Liver (tissue), 9 donors: ENCODE measurements around the gene SERTAD1. TPM values are rescaled to one million over a fixed set of nuclear protein-coding genes. Genes with fewer than 3 reads are reported as not detected.

Experiments used
- DNase-seq: peaks from one replicate; pipeline ENCODE4 v3.0.0-alpha.2; 2017; ENCODE audit warnings: low spot score
- H3K27ac ChIP-seq, 2 donors: one replicate each; pipeline ENCODE4 v1.7.0; 2013; ENCODE audit warnings: inconsistent platforms in 2 of 2, low read length in 2 of 2, control low read depth in 1 of 2, low read depth in 1 of 2, mild to moderate bottlenecking in 1 of 2
- H3K27me3 ChIP-seq, 4 donors: one replicate each; pipeline versions ENCODE4 v1.6.1 to v1.7.0; 2013; ENCODE audit warnings: low read length in 3 of 4, inconsistent platforms in 1 of 4, mild to moderate bottlenecking in 1 of 4, moderate library complexity in 1 of 4; ENCODE audit not compliant: control insufficient read depth in 4 of 4, insufficient read depth in 4 of 4
- H3K36me3 ChIP-seq, 4 donors: one replicate each; pipeline versions ENCODE4 v1.6.1 to v1.7.0; 2013; ENCODE audit warnings: low read length in 3 of 4, mild to moderate bottlenecking in 3 of 4, low read depth in 1 of 4, moderate library complexity in 1 of 4; ENCODE audit not compliant: control insufficient read depth in 4 of 4, insufficient read depth in 3 of 4
- H3K4me1 ChIP-seq, 4 donors: one replicate each; pipeline versions ENCODE4 v1.6.1 to v1.7.0; 2013; ENCODE audit warnings: low read length in 3 of 4, mild to moderate bottlenecking in 3 of 4, moderate library complexity in 1 of 4; ENCODE audit not compliant: control insufficient read depth in 4 of 4, insufficient read depth in 4 of 4
- H3K4me3 ChIP-seq, 3 donors: one replicate each; pipeline versions ENCODE4 v1.6.1 to v1.7.0; 2013; ENCODE audit warnings: low read length in 3 of 3, control low read depth in 1 of 3, low read depth in 1 of 3, mild to moderate bottlenecking in 1 of 3
- H3K9ac ChIP-seq, 2 donors: one replicate each; pipeline ENCODE4 v1.7.0; 2013; ENCODE audit warnings: low read length in 2 of 2, mild to moderate bottlenecking in 2 of 2, moderate library complexity in 2 of 2, control low read depth in 1 of 2, low read depth in 1 of 2
- H3K9me3 ChIP-seq, 4 donors: one replicate each; pipeline versions ENCODE4 v1.6.1 to v1.7.0; 2013; ENCODE audit warnings: low read length in 3 of 4; ENCODE audit not compliant: control insufficient read depth in 4 of 4
- ATF3 ChIP-seq: IDR thresholded peaks from 2 replicates; pipeline ENCODE4 v1.6.1; 2016; ENCODE audit warnings: antibody characterized with exemption
- EGR1 ChIP-seq, 2 donors: IDR thresholded peaks; 2 replicates each; pipeline ENCODE4 v1.6.1; 2016 to 2018; ENCODE audit warnings: antibody characterized with exemption in 2 of 2, low read depth in 2 of 2
- FOXA2 ChIP-seq: IDR thresholded peaks from 2 replicates; pipeline ENCODE4 v1.6.1; 2016; ENCODE audit warnings: antibody characterized with exemption
- GABPA ChIP-seq, 2 donors: IDR thresholded peaks in 1 of 2; conservative IDR thresholded peaks in 1 of 2; 2 replicates each; pipeline ENCODE4 v1.6.1; 2016; ENCODE audit warnings: antibody characterized with exemption in 2 of 2, mild to moderate bottlenecking in 1 of 2, moderate library complexity in 1 of 2
- HNF4A ChIP-seq, 2 donors: conservative IDR thresholded peaks; 2 replicates each; pipeline ENCODE4 v1.6.1; 2016; ENCODE audit warnings: antibody characterized with exemption in 2 of 2, mild to moderate bottlenecking in 2 of 2
- HNF4G ChIP-seq: IDR thresholded peaks from 2 replicates; pipeline ENCODE4 v1.6.1; 2016; ENCODE audit warnings: antibody characterized with exemption
- JUND ChIP-seq, 2 donors: IDR thresholded peaks; 2 replicates each; pipeline ENCODE4 v1.6.1; 2016; ENCODE audit warnings: antibody characterized with exemption in 2 of 2
- NR2F2 ChIP-seq: IDR thresholded peaks from 2 replicates; pipeline ENCODE4 v1.6.1; 2016; ENCODE audit warnings: antibody characterized with exemption
- RAD21 ChIP-seq, 2 donors: IDR thresholded peaks; 2 replicates each; pipeline ENCODE4 v1.6.1; 2016; ENCODE audit warnings: antibody characterized with exemption in 2 of 2, mild to moderate bottlenecking in 2 of 2
- RXRA ChIP-seq, 2 donors: IDR thresholded peaks; 2 replicates each; pipeline ENCODE4 v1.6.1; 2017 to 2018; ENCODE audit warnings: antibody characterized with exemption in 2 of 2, mild to moderate bottlenecking in 1 of 2
- SP1 ChIP-seq: IDR thresholded peaks from 2 replicates; pipeline ENCODE4 v1.6.1; 2018; ENCODE audit warnings: antibody characterized with exemption, mild to moderate bottlenecking
- TAF1 ChIP-seq: conservative IDR thresholded peaks from 2 replicates; pipeline ENCODE4 v1.6.1; 2016; ENCODE audit warnings: antibody characterized with exemption, mild to moderate bottlenecking
- YY1 ChIP-seq: IDR thresholded peaks from 2 replicates; pipeline ENCODE4 v1.6.1; 2016; ENCODE audit warnings: antibody characterized with exemption, mild to moderate bottlenecking
- ZBTB33 ChIP-seq: IDR thresholded peaks from 2 replicates; pipeline ENCODE4 v1.6.1; 2016; ENCODE audit warnings: antibody characterized with exemption
- WGBS: extraction: QIAGEN DNeasy Blood & Tissue Kit; methylation state at CpG from one replicate; pipeline ENCODE4 v1.1.7; 2013; 5-methylcytosine and 5-hydroxymethylcytosine counted together
- polyA plus RNA-seq, 2 donors: library from polyadenylated mRNA; stranded (reverse) in 1 of 2; unstranded in 1 of 2; fragments of 200-250 nt in 1 of 2; fragments of >200 nt in 1 of 2; fragmentation: Nextera tagmentation in 1 of 2; extraction: Ambion mirVana in 1 of 2; gene quantifications; one replicate each; pipeline versions ENCODE4 v1.2.1 to v1.2.3, GENCODE V29; 2013 to 2015
- total RNA-seq, 2 donors: library from RNA; depleted of rRNA; stranded (reverse); fragments of >200 nt; gene quantifications; one replicate each; pipeline ENCODE4 v1.2.3, GENCODE V29; 2014
- TF ChIP-seq, protein P1 (sequence below): IDR thresholded peaks from 2 replicates; pipeline ENCODE4 v1.6.1; 2016; ENCODE audit warnings: antibody characterized with exemption
- TF ChIP-seq, protein P2 (sequence below): fragments of 150-350 bp; IDR thresholded peaks from 2 replicates; pipeline ENCODE4 v1.5.1; 2017; ENCODE audit warnings: improper control_type of control experiment, low read depth, low read length; ENCODE audit not compliant: missing input control
- TF ChIP-seq, protein P3 (sequence below): IDR thresholded peaks from 2 replicates; pipeline ENCODE4 v1.6.1; 2016; ENCODE audit warnings: antibody characterized with exemption, mild to moderate bottlenecking
- donor health status: healthy.
- donor health status: healthy.
- donor health status: healthy.
- donor health status: healthy.
- donor health status: healthy.

SERTAD1 gene
- total and polyA plus RNA-seq, 4 donors = 3.6 to 6.8 (median 4.9) TPM

DNA sequence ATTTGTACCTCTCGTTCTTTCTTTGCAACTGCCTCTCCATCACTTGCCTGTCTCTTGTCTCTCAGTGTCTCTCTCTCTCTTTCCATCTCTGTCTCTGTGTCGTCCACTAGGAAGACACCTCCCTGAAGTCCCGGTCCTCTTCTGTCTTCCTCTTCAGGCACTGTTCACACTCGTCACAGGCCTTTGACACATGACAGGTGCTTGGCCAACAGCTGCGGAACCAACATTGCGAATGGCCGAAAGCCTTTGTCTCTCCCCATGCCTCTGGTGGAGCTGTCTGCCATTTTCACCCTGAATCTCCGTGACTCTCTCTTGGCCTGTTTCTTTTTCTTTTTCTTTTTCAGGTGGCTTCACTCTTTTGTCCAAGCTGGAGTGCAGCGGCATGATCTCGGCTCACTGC lies 38.6 kb downstream of the SERTAD1 start:
- H3K4me1 ChIP-seq = no peaks in the 10 kb centered on the region
- WGBS = 95% methylated on average over 10 of the region's 10 CpGs
- no peaks in the 10 kb centered on the region for H3K9me3 ChIP-seq
- no peaks in the 10 kb centered on the region for H3K27me3 ChIP-seq
- H3K27ac ChIP-seq = no peak overlapping the region
- no peak for TF ChIP-seq EGR1 (IDR thresholded peaks at IDR 0.05; ENCODE audit: low read depth in 2 of 2)
- TF ChIP-seq, protein P1, sequence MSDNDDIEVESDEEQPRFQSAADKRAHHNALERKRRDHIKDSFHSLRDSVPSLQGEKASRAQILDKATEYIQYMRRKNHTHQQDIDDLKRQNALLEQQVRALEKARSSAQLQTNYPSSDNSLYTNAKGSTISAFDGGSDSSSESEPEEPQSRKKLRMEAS = no peak
- no peak for TF ChIP-seq GABPA (IDR thresholded peaks at IDR 0.05 in 1 of 2, conservative IDR thresholded peaks at IDR 0.05 in 1 of 2)
- H3K9ac ChIP-seq = no peak overlapping the region
- DNase-seq = no peak
- no peak overlapping the region for H3K4me3 ChIP-seq
- no peaks in the 10 kb centered on the region for H3K36me3 ChIP-seq

DNA sequence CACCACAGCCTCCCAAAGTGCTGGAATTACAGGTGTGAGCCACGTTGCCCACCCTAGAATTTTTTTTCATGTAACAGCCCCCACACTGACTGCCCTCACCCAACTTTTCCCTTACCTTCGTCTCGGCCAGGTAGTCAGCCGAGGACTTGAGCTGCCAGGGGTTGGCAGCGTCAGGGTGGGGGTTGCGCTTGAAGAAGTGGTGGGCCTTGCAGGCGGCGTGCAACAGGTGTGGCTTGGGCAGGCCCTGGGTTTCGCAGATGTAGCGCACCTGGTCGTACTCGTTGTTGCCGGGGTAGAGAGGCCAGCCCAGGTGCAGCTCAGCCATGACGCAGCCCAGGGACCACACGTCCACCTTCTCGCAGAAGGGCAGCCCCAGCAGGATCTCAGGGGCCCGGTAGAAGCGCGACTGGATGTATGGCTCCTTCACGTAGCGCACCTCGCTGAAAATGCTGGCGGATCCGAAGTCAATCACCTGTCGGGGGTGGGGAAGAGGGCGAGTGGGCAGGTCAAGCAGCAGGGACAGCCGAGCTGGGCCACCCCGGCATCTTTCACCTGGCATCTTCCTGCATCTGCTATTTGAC lies 42.0 kb downstream of the SERTAD1 start:
- H3K36me3 ChIP-seq = peaks cover 0 to 5% (median 1%) of the 10 kb centered on the region in 4 donors
- WGBS = 83% methylated on average over 28 of the region's 28 CpGs
- no peak overlapping the region for H3K27ac ChIP-seq
- no peaks in the 10 kb centered on the region for H3K9me3 ChIP-seq
- H3K27me3 ChIP-seq = no peaks in the 10 kb centered on the region
- no peak overlapping the region for H3K9ac ChIP-seq
- no peak for TF ChIP-seq NR2F2
- no peak for TF ChIP-seq GABPA (IDR thresholded peaks at IDR 0.05 in 1 of 2, conservative IDR thresholded peaks at IDR 0.05 in 1 of 2)
- TF ChIP-seq RXRA (IDR thresholded peaks at IDR 0.05) = no peak
- TF ChIP-seq ZBTB33 = no peak
- DNase-seq = no peak
- H3K4me1 ChIP-seq = no peaks in the 10 kb centered on the region
- no peak overlapping the region for H3K4me3 ChIP-seq

DNA sequence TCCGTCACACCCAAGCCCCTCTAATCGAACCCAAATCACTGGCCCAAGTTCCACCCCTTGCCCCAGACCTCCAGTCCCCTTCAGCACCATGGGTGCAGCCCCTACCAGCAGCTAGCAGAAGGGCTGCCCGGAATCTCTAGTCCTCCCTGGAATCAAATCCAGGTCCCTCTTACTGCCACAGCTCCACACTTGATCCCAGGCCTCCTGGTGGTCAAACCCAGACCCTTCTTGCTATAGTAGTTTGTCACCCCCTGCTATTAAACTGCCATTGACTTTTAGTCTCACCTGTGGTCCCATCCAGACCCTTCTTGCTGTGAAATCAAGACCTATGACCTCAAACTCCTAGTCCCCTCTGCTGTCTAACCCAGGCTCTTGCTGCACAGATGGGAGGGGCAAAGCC lies 44.5 kb downstream of the SERTAD1 start:
- Histone ChIP-seq H3K4me1 (no peaks in the 10 kb centered on the region), H3K9me3 (no peaks in the 10 kb centered on the region), H3K27me3 (no peaks in the 10 kb centered on the region), H3K36me3 (peaks cover 0 to 21% (median 7%) of the 10 kb centered on the region in 4 donors), H3K9ac (no peak overlapping the region), H3K27ac (no peak overlapping the region), H3K4me3 (no peak overlapping the region)
- no peak for DNase-seq
- TF ChIP-seq HNF4G = no peak
- no peak for TF ChIP-seq SP1
- TF ChIP-seq HNF4A (conservative IDR thresholded peaks at IDR 0.05) = no peak
- no peak for TF ChIP-seq RXRA (IDR thresholded peaks at IDR 0.05)
- no peak for TF ChIP-seq ZBTB33
- TF ChIP-seq, protein P2, sequence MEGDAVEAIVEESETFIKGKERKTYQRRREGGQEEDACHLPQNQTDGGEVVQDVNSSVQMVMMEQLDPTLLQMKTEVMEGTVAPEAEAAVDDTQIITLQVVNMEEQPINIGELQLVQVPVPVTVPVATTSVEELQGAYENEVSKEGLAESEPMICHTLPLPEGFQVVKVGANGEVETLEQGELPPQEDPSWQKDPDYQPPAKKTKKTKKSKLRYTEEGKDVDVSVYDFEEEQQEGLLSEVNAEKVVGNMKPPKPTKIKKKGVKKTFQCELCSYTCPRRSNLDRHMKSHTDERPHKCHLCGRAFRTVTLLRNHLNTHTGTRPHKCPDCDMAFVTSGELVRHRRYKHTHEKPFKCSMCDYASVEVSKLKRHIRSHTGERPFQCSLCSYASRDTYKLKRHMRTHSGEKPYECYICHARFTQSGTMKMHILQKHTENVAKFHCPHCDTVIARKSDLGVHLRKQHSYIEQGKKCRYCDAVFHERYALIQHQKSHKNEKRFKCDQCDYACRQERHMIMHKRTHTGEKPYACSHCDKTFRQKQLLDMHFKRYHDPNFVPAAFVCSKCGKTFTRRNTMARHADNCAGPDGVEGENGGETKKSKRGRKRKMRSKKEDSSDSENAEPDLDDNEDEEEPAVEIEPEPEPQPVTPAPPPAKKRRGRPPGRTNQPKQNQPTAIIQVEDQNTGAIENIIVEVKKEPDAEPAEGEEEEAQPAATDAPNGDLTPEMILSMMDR = no peak
- TF ChIP-seq JUND (IDR thresholded peaks at IDR 0.05) = no peak
- no peak for TF ChIP-seq RAD21 (IDR thresholded peaks at IDR 0.05)
- TF ChIP-seq, protein P1 = no peak
- TF ChIP-seq, protein P3, sequence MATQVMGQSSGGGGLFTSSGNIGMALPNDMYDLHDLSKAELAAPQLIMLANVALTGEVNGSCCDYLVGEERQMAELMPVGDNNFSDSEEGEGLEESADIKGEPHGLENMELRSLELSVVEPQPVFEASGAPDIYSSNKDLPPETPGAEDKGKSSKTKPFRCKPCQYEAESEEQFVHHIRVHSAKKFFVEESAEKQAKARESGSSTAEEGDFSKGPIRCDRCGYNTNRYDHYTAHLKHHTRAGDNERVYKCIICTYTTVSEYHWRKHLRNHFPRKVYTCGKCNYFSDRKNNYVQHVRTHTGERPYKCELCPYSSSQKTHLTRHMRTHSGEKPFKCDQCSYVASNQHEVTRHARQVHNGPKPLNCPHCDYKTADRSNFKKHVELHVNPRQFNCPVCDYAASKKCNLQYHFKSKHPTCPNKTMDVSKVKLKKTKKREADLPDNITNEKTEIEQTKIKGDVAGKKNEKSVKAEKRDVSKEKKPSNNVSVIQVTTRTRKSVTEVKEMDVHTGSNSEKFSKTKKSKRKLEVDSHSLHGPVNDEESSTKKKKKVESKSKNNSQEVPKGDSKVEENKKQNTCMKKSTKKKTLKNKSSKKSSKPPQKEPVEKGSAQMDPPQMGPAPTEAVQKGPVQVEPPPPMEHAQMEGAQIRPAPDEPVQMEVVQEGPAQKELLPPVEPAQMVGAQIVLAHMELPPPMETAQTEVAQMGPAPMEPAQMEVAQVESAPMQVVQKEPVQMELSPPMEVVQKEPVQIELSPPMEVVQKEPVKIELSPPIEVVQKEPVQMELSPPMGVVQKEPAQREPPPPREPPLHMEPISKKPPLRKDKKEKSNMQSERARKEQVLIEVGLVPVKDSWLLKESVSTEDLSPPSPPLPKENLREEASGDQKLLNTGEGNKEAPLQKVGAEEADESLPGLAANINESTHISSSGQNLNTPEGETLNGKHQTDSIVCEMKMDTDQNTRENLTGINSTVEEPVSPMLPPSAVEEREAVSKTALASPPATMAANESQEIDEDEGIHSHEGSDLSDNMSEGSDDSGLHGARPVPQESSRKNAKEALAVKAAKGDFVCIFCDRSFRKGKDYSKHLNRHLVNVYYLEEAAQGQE = no peak
- no peak for TF ChIP-seq NR2F2
- no peak for TF ChIP-seq TAF1
- no peak for TF ChIP-seq EGR1 (IDR thresholded peaks at IDR 0.05; ENCODE audit: low read depth in 2 of 2)
- no peak for TF ChIP-seq ATF3
- no peak for TF ChIP-seq YY1
- no peak for TF ChIP-seq GABPA (IDR thresholded peaks at IDR 0.05 in 1 of 2, conservative IDR thresholded peaks at IDR 0.05 in 1 of 2)
- no peak for TF ChIP-seq FOXA2
- WGBS = 86% methylated on average over 3 of the region's 3 CpGs
